Measurements from ENCODE around the gene MAP2. TPM values are rescaled to one million over a fixed set of nuclear protein-coding genes. Genes with fewer than 3 reads are reported as not detected.

MAP2 gene
- total RNA-seq, 2 donors from 2014 or later = 1.8 TPM

- H3K27me3 ChIP-seq (ENCODE audit: control insufficient read depth, insufficient read depth, low read length, poor library complexity, severe bottlenecking) = no peaks in the 10 kb centered on the region
- Mint-ChIP-seq H3K27ac (no peak overlapping the region), H3K27me3 (ENCODE audit: insufficient read depth) (no peaks in the 10 kb centered on the region), H3K36me3 (ENCODE audit: low read depth) (no peaks in the 10 kb centered on the region), H3K4me3 (no peak overlapping the region), H3K4me1 (peaks cover 10% of the 10 kb centered on the region), H3K9me3 (peaks cover 2% of the 10 kb centered on the region)
- no peak for TF ChIP-seq CTCF (conservative IDR thresholded peaks at IDR 0.05)
- no peak overlapping the region for H3K4me3 ChIP-seq (ENCODE audit: low read length)
- H3K4me1 ChIP-seq (ENCODE audit: control insufficient read depth, insufficient read depth, low read length) = no peaks in the 10 kb centered on the region
- no peaks in the 10 kb centered on the region for H3K9me3 ChIP-seq (ENCODE audit: control insufficient read depth, low read length)
- 78 to 90% methylated on average over 3 to 4 of the region's 4 CpGs for WGBS, 2 experiments (ENCODE audit: insufficient coverage in 1 of 2, insufficient read length in 1 of 2)
- H3K36me3 ChIP-seq (ENCODE audit: control insufficient read depth, insufficient read depth, low read length) = no peaks in the 10 kb centered on the region
- H3K9ac ChIP-seq (ENCODE audit: extremely low read depth, low read length, poor library complexity, severe bottlenecking) = no peak overlapping the region
- no peak for DNase-seq
- no peak overlapping the region for H3K27ac ChIP-seq (ENCODE audit: low read depth, low read length)
Observed at GRCh38 chr2:209663656-209664055, 239.8 kb downstream of the MAP2 start.

- Mint-ChIP-seq H3K27me3 (ENCODE audit: insufficient read depth) (no peaks in the 10 kb centered on the region), H3K36me3 (ENCODE audit: low read depth) (no peaks in the 10 kb centered on the region), H3K27ac (no peak overlapping the region), H3K4me1 (peaks cover 7% of the 10 kb centered on the region), H3K4me3 (no peak overlapping the region), H3K9me3 (no peaks in the 10 kb centered on the region)
- H3K4me3 ChIP-seq (ENCODE audit: low read length) = no peak overlapping the region
- WGBS, 2 experiments (ENCODE audit: insufficient coverage in 1 of 2, insufficient read length in 1 of 2) = 82% methylated on average over 1 of the region's 1 CpG; no CpG with 5 or more reads in 1 of the 2 experiments
- no peaks in the 10 kb centered on the region for H3K9me3 ChIP-seq (ENCODE audit: control insufficient read depth, low read length)
- no peak for DNase-seq
- no peaks in the 10 kb centered on the region for H3K27me3 ChIP-seq (ENCODE audit: control insufficient read depth, insufficient read depth, low read length, poor library complexity, severe bottlenecking)
- H3K36me3 ChIP-seq (ENCODE audit: control insufficient read depth, insufficient read depth, low read length) = no peaks in the 10 kb centered on the region
- no peaks in the 10 kb centered on the region for H3K4me1 ChIP-seq (ENCODE audit: control insufficient read depth, insufficient read depth, low read length)
- no peak overlapping the region for H3K9ac ChIP-seq (ENCODE audit: extremely low read depth, low read length, poor library complexity, severe bottlenecking)
- no peak overlapping the region for H3K27ac ChIP-seq (ENCODE audit: low read depth, low read length)
- no peak for TF ChIP-seq CTCF (conservative IDR thresholded peaks at IDR 0.05)
Observed at GRCh38 chr2:209666296-209666695, 242.4 kb downstream of the MAP2 start.

- no peaks in the 10 kb centered on the region for H3K4me1 ChIP-seq (ENCODE audit: control insufficient read depth, insufficient read depth, low read length)
- WGBS, 2 experiments (ENCODE audit: insufficient coverage in 1 of 2, insufficient read length in 1 of 2) = 70 to 88% methylated on average over 4 to 7 of the region's 7 CpGs
- H3K27ac ChIP-seq (ENCODE audit: low read depth, low read length) = peak overlapping the region; percentile 65
- Mint-ChIP-seq H3K9me3 (no peaks in the 10 kb centered on the region), H3K4me3 (no peak overlapping the region), H3K4me1 (no peaks in the 10 kb centered on the region), H3K36me3 (ENCODE audit: low read depth) (no peaks in the 10 kb centered on the region), H3K27me3 (ENCODE audit: insufficient read depth) (no peaks in the 10 kb centered on the region), H3K27ac (no peak overlapping the region)
- no peak overlapping the region for H3K4me3 ChIP-seq (ENCODE audit: low read length)
- H3K27me3 ChIP-seq (ENCODE audit: control insufficient read depth, insufficient read depth, low read length, poor library complexity, severe bottlenecking) = no peaks in the 10 kb centered on the region
- no peak overlapping the region for H3K9ac ChIP-seq (ENCODE audit: extremely low read depth, low read length, poor library complexity, severe bottlenecking)
- H3K36me3 ChIP-seq (ENCODE audit: control insufficient read depth, insufficient read depth, low read length) = no peaks in the 10 kb centered on the region
- H3K9me3 ChIP-seq (ENCODE audit: control insufficient read depth, low read length) = no peaks in the 10 kb centered on the region
- DNase-seq = no peak
- no peak for TF ChIP-seq CTCF (conservative IDR thresholded peaks at IDR 0.05)
Observed at GRCh38 chr2:209671020-209671680, 247.3 kb downstream of the MAP2 start.
